Activated naive CD4-positive, alpha-beta T cell treated with anti-CD3 and anti-CD28 coated beads, Interleukin-2, amount 10 ng/mL, durations not matched to agents 7 days and 5 days (primary cell): Measurements from ENCODE around the gene LELP1.
"Not testable (repeated sequence)": the region's sequence is repeated elsewhere in the genome, so short reads cannot be mapped to it uniquely, and the experiment has no call there.

Source experiments
- CTCF ChIA-PET: fragments of 350-600 bp; sonication (Branson Sonifier 250); formaldehyde crosslinking; loops from one replicate; lab custom pipeline; 2021; ENCODE audit warnings: antibody characterized with exemption; lab: Charles Lee
- DNase-seq: peaks from one replicate; pipeline ENCODE4 v3.0.0-alpha.2; 2020
- H3K27ac Mint-ChIP-seq: one replicate; pipeline ENCODE4 v1.8.0; 2021; ENCODE audit warnings: mild to moderate bottlenecking, moderate library complexity, mixed read lengths
- H3K27me3 Mint-ChIP-seq: one replicate; pipeline ENCODE4 v1.8.0; 2021; ENCODE audit warnings: mild to moderate bottlenecking, mixed read lengths
- H3K36me3 Mint-ChIP-seq: one replicate; pipeline ENCODE4 v1.8.0; 2021; ENCODE audit warnings: mixed read lengths
- H3K4me1 Mint-ChIP-seq: one replicate; pipeline ENCODE4 v1.8.0; 2021; ENCODE audit warnings: mixed read lengths
- H3K4me3 Mint-ChIP-seq: one replicate; pipeline ENCODE4 v1.8.0; 2021; ENCODE audit warnings: mild to moderate bottlenecking, moderate library complexity, mixed read lengths
- H3K9me3 Mint-ChIP-seq: one replicate; pipeline ENCODE4 v1.8.0; 2021; ENCODE audit warnings: mixed read lengths

LELP1 gene

GRCh38 chr1:153203130-153203529 lies at the start of gene LELP1:
LELP1 (plus strand) TSS chr1:153203430; CDS start chr1:153204708, 1,278 bp downstream.
- no peak within 1 kb of the TSS for H3K27ac Mint-ChIP-seq
- H3K4me3 Mint-ChIP-seq, result no peak within 1 kb of the TSS
- CTCF ChIA-PET, result interaction anchor here (1.2 kb wide), 1 partner anchor 333 kb away, joined by 3 read pairs; no protein-coding TSS in a partner anchor
- peaks cover 20% of the 10 kb centered on the region for H3K27me3 Mint-ChIP-seq
- no peaks in the 10 kb centered on the region for H3K9me3 Mint-ChIP-seq
- no peaks in the 10 kb centered on the region for H3K4me1 Mint-ChIP-seq
- no peak for DNase-seq
- no peaks in the 10 kb centered on the region for H3K36me3 Mint-ChIP-seq

GRCh38 chr1:153155541-153155940 lies 47.7 kb upstream of the LELP1 start:
- Mint-ChIP-seq H3K4me1 (no peaks in the 10 kb centered on the region), H3K36me3 (no peaks in the 10 kb centered on the region), H3K27me3 (peaks cover 4% of the 10 kb centered on the region), H3K4me3 (no peak overlapping the region), H3K27ac (no peak overlapping the region), H3K9me3 (peaks cover 7% of the 10 kb centered on the region)
- DNase-seq, result no peak
- CTCF ChIA-PET, result no interaction called here

GRCh38 chr1:153168686-153169085 lies 34.5 kb upstream of the LELP1 start:
- DNase-seq, result no peak
- CTCF ChIA-PET, result no interaction called here
- H3K4me3 Mint-ChIP-seq, result no peak overlapping the region
- no peaks in the 10 kb centered on the region for H3K36me3 Mint-ChIP-seq
- no peaks in the 10 kb centered on the region for H3K4me1 Mint-ChIP-seq
- no peak overlapping the region for H3K27ac Mint-ChIP-seq
- H3K27me3 Mint-ChIP-seq, result peaks cover 14% of the 10 kb centered on the region
- H3K9me3 Mint-ChIP-seq, result no peaks in the 10 kb centered on the region

GRCh38 chr1:153174624-153175023 lies 28.6 kb upstream of the LELP1 start:
- no peak for DNase-seq
- H3K9me3 Mint-ChIP-seq, result no peaks in the 10 kb centered on the region
- H3K4me3 Mint-ChIP-seq, result no peak overlapping the region
- no peaks in the 10 kb centered on the region for H3K4me1 Mint-ChIP-seq
- CTCF ChIA-PET, result no interaction called here
- peaks cover 6% of the 10 kb centered on the region for H3K27me3 Mint-ChIP-seq
- no peak overlapping the region for H3K27ac Mint-ChIP-seq
- no peaks in the 10 kb centered on the region for H3K36me3 Mint-ChIP-seq

- Mint-ChIP-seq H3K9me3 (no peaks in the 10 kb centered on the region), H3K4me3 (no peak overlapping the region), H3K36me3 (no peaks in the 10 kb centered on the region), H3K27me3 (no peaks in the 10 kb centered on the region), H3K27ac (no peak overlapping the region), H3K4me1 (no peaks in the 10 kb centered on the region)
- CTCF ChIA-PET, result no interaction called here
- no peak for DNase-seq
These were observed 24.3 kb upstream of the LELP1 start for GRCh38 chr1:153178922-153179321.

GRCh38 chr1:153180556-153180955 lies 22.7 kb upstream of the LELP1 start:
- H3K4me3 Mint-ChIP-seq, result no peak overlapping the region
- H3K36me3 Mint-ChIP-seq, result no peaks in the 10 kb centered on the region
- DNase-seq, result no peak
- CTCF ChIA-PET, result no interaction called here
- no peaks in the 10 kb centered on the region for H3K27me3 Mint-ChIP-seq
- H3K9me3 Mint-ChIP-seq, result no peaks in the 10 kb centered on the region
- H3K4me1 Mint-ChIP-seq, result no peaks in the 10 kb centered on the region
- no peak overlapping the region for H3K27ac Mint-ChIP-seq

- DNase-seq, H3K27ac Mint-ChIP-seq, H3K4me1 Mint-ChIP-seq, H3K9me3 Mint-ChIP-seq, H3K36me3 Mint-ChIP-seq, CTCF ChIA-PET, H3K4me3 Mint-ChIP-seq: not testable (repeated sequence)
- H3K27me3 Mint-ChIP-seq, result peaks cover 17% of the 10 kb centered on the region
These were observed 14.9 kb upstream of the LELP1 start for GRCh38 chr1:153188301-153188700.

GRCh38 chr1:153190373-153190772 lies 12.9 kb upstream of the LELP1 start:
- Mint-ChIP-seq H3K4me3 (no peak overlapping the region), H3K36me3 (no peaks in the 10 kb centered on the region), H3K27ac (no peak overlapping the region), H3K27me3 (peaks cover 35% of the 10 kb centered on the region), H3K4me1 (no peaks in the 10 kb centered on the region), H3K9me3 (peaks cover 3% of the 10 kb centered on the region)
- CTCF ChIA-PET, result no interaction called here
- DNase-seq, result no peak

GRCh38 chr1:153192697-153193096 lies 10.5 kb upstream of the LELP1 start:
- Mint-ChIP-seq H3K36me3 (no peaks in the 10 kb centered on the region), H3K4me1 (no peaks in the 10 kb centered on the region), H3K9me3 (no peaks in the 10 kb centered on the region), H3K4me3 (no peak overlapping the region), H3K27me3 (peaks cover 39% of the 10 kb centered on the region), H3K27ac (no peak overlapping the region)
- CTCF ChIA-PET, result interaction anchor here (0.7 to 1.6 kb wide), 3 partner anchors 21 to 539 kb away, joined by 3 to 6 read pairs (median 4); no protein-coding TSS in a partner anchor
- DNase-seq, result no peak

GRCh38 chr1:153194331-153195050 lies 8.7 kb upstream of the LELP1 start:
- H3K9me3 Mint-ChIP-seq, result no peaks in the 10 kb centered on the region
- H3K4me3 Mint-ChIP-seq, result no peak overlapping the region
- H3K27ac Mint-ChIP-seq, result no peak overlapping the region
- no peaks in the 10 kb centered on the region for H3K36me3 Mint-ChIP-seq
- CTCF ChIA-PET, result no interaction called here
- H3K4me1 Mint-ChIP-seq, result no peaks in the 10 kb centered on the region
- DNase-seq, result no peak
- peaks cover 50% of the 10 kb centered on the region for H3K27me3 Mint-ChIP-seq

- peaks cover 46% of the 10 kb centered on the region for H3K27me3 Mint-ChIP-seq
- no peak for DNase-seq
- no peak overlapping the region for H3K27ac Mint-ChIP-seq
- CTCF ChIA-PET, result interaction anchor here (0.7 kb wide), 1 partner anchor 93 kb away, joined by 3 read pairs; no protein-coding TSS in a partner anchor
- H3K4me1 Mint-ChIP-seq, result no peaks in the 10 kb centered on the region
- H3K9me3 Mint-ChIP-seq, result no peaks in the 10 kb centered on the region
- H3K4me3 Mint-ChIP-seq, result no peak overlapping the region
- no peaks in the 10 kb centered on the region for H3K36me3 Mint-ChIP-seq
These were observed 8.0 kb upstream of the LELP1 start for GRCh38 chr1:153195216-153195615.

GRCh38 chr1:153202006-153202405 lies 1.2 kb upstream of the LELP1 start:
- Mint-ChIP-seq H3K36me3 (no peaks in the 10 kb centered on the region), H3K4me3 (no peak overlapping the region), H3K4me1 (no peaks in the 10 kb centered on the region), H3K27ac (no peak overlapping the region), H3K27me3 (peaks cover 23% of the 10 kb centered on the region), H3K9me3 (no peaks in the 10 kb centered on the region)
- DNase-seq, result no peak
- CTCF ChIA-PET, result no interaction called here

- CTCF ChIA-PET, result no interaction called here
- Mint-ChIP-seq H3K9me3 (no peaks in the 10 kb centered on the region), H3K27me3 (peaks cover 14% of the 10 kb centered on the region), H3K4me3 (no peak overlapping the region), H3K4me1 (no peaks in the 10 kb centered on the region), H3K27ac (no peak overlapping the region), H3K36me3 (no peaks in the 10 kb centered on the region)
- no peak for DNase-seq
These were observed 3.4 kb downstream of the LELP1 start for GRCh38 chr1:153206631-153207030.

- Mint-ChIP-seq H3K27me3 (peaks cover 19% of the 10 kb centered on the region), H3K9me3 (no peaks in the 10 kb centered on the region), H3K27ac (no peak overlapping the region), H3K4me1 (no peaks in the 10 kb centered on the region), H3K4me3 (no peak overlapping the region), H3K36me3 (no peaks in the 10 kb centered on the region)
- CTCF ChIA-PET, result no interaction called here
- no peak for DNase-seq
These were observed 7.0 kb downstream of the LELP1 start for GRCh38 chr1:153210206-153210605.

- DNase-seq, result no peak
- Mint-ChIP-seq H3K27me3 (peaks cover 29% of the 10 kb centered on the region), H3K4me3 (no peak overlapping the region), H3K27ac (no peak overlapping the region), H3K36me3 (no peaks in the 10 kb centered on the region), H3K4me1 (peaks cover 2% of the 10 kb centered on the region), H3K9me3 (no peaks in the 10 kb centered on the region)
- CTCF ChIA-PET, result no interaction called here
These were observed 9.0 kb downstream of the LELP1 start for GRCh38 chr1:153212201-153212600.
